HEK293 (cell line): Measurements from ENCODE around the gene CNTNAP1.

Experiments
- CTCF ChIA-PET: fragments of 350-600 bp; formaldehyde crosslinking; extraction: SDS; loops from one replicate; lab custom pipeline; 2021; ENCODE audit warnings: antibody characterized with exemption; lab: Yijun Ruan, JAX
- POLR2A ChIA-PET: fragments of 300-600 bp; formaldehyde crosslinking; extraction: SDS; loops from one replicate; lab custom pipeline; 2020; ENCODE audit warnings: antibody characterized with exemption, inconsistent platforms; lab: Yijun Ruan, JAX
- H3K27ac ChIP-seq: fragments of 200-500 bp; sonication (Bioruptor generic); 2 replicates; pipeline ENCODE4 v1.5.1; 2014; ENCODE audit warnings: low read depth, low read length, control low read depth, inconsistent platforms; ENCODE audit errors: extremely low read depth
- H3K36me3 ChIP-seq, 2 experiments: fragments of 200-500 bp in 1 of 2; sonication (Bioruptor generic) in 1 of 2; 1 replicate in 1 of 2; 2 replicates in 1 of 2; pipeline ENCODE4 v1.5.1; 2014 to 2017; ENCODE audit warnings: inconsistent platforms in 2 of 2, low read length in 2 of 2; ENCODE audit not compliant: control insufficient read depth in 2 of 2, insufficient read depth in 1 of 2
- H3K4me1 ChIP-seq: fragments of 200-500 bp; sonication (Bioruptor generic); 2 replicates; pipeline ENCODE4 v1.5.1; 2014; ENCODE audit warnings: mild to moderate bottlenecking, low read length, inconsistent platforms; ENCODE audit not compliant: control insufficient read depth, insufficient read depth
- H3K4me3 ChIP-seq: 2 replicates; pipeline ENCODE4 v1.5.1; 2011; ENCODE audit warnings: low read depth, mild to moderate bottlenecking, control low read depth, low read length, moderate library complexity
- H3K9me3 ChIP-seq: fragments of 200-500 bp; sonication (Bioruptor generic); 2 replicates; pipeline ENCODE4 v1.5.1; 2014; ENCODE audit warnings: low read depth, low read length, inconsistent platforms; ENCODE audit not compliant: control insufficient read depth, insufficient read depth
- BCL11B ChIP-seq: fragments of 450-650 bp; formaldehyde crosslinking; IDR thresholded peaks from 2 replicates; pipeline ENCODE4 v1.5.1; 2016; ENCODE audit warnings: low read depth, missing biosample characterization, missing genetic modification characterization
- BCL6B ChIP-seq: fragments of 450-650 bp; formaldehyde crosslinking; IDR thresholded peaks from 2 replicates; pipeline ENCODE4 v1.5.1; 2017; ENCODE audit warnings: missing biosample characterization, missing genetic modification characterization
- GLIS1 ChIP-seq: fragments of 450-650 bp; formaldehyde crosslinking; IDR thresholded peaks from 2 replicates; pipeline ENCODE4 v1.5.1; 2016; ENCODE audit warnings: missing biosample characterization, missing genetic modification characterization
- GLIS2 ChIP-seq: fragments of 450-650 bp; formaldehyde crosslinking; IDR thresholded peaks from 2 replicates; pipeline ENCODE4 v1.5.1; 2016; ENCODE audit warnings: missing biosample characterization, missing genetic modification characterization
- INSM2 ChIP-seq: fragments of 450-650 bp; formaldehyde crosslinking; IDR thresholded peaks from 2 replicates; pipeline ENCODE4 v1.5.1; 2016; ENCODE audit warnings: missing biosample characterization, missing genetic modification characterization
- SP2 ChIP-seq: fragments of 450-650 bp; formaldehyde crosslinking; IDR thresholded peaks from 2 replicates; pipeline ENCODE4 v1.5.1; 2016; ENCODE audit warnings: missing biosample characterization, missing genetic modification characterization
- YY1 ChIP-seq: fragments of 450-650 bp; formaldehyde crosslinking; IDR thresholded peaks from 2 replicates; pipeline ENCODE4 v1.5.1; 2018; ENCODE audit warnings: missing biosample characterization, missing genetic modification characterization
- ZBTB20 ChIP-seq: fragments of 450-650 bp; formaldehyde crosslinking; IDR thresholded peaks from 2 replicates; pipeline ENCODE4 v1.5.1; 2016; ENCODE audit warnings: missing biosample characterization, missing genetic modification characterization
- ZNF10 ChIP-seq: fragments of 450-650 bp; formaldehyde crosslinking; IDR thresholded peaks from 2 replicates; pipeline ENCODE4 v1.5.1; 2017; ENCODE audit warnings: missing biosample characterization, missing genetic modification characterization
- ZNF132 ChIP-seq: fragments of 450-650 bp; formaldehyde crosslinking; IDR thresholded peaks from 2 replicates; pipeline ENCODE4 v1.5.1; 2017; ENCODE audit warnings: missing biosample characterization, missing genetic modification characterization, borderline replicate concordance
- ZNF133 ChIP-seq: fragments of 450-650 bp; formaldehyde crosslinking; IDR thresholded peaks from 2 replicates; pipeline ENCODE4 v1.5.1; 2016; ENCODE audit warnings: missing biosample characterization, missing genetic modification characterization
- ZNF140 ChIP-seq: fragments of 450-650 bp; formaldehyde crosslinking; IDR thresholded peaks from 2 replicates; pipeline ENCODE4 v1.5.1; 2016; ENCODE audit warnings: missing biosample characterization, missing genetic modification characterization
- ZNF157 ChIP-seq: fragments of 450-650 bp; formaldehyde crosslinking; IDR thresholded peaks from 2 replicates; pipeline ENCODE4 v1.5.1; 2016; ENCODE audit warnings: missing biosample characterization, missing genetic modification characterization
- ZNF2 ChIP-seq: fragments of 450-650 bp; formaldehyde crosslinking; IDR thresholded peaks from 2 replicates; pipeline ENCODE4 v1.5.1; 2016; ENCODE audit warnings: missing biosample characterization, missing genetic modification characterization
- ZNF274 ChIP-seq, 2 experiments: fragments of 200-500 bp in 1 of 2; fragments of 450-650 bp in 1 of 2; sonication (Bioruptor generic) in 1 of 2; formaldehyde crosslinking in 1 of 2; IDR thresholded peaks; 2 replicates each; pipeline versions ENCODE4 v1.5.1 to v1.6.1; 2014 to 2016; ENCODE audit warnings: borderline replicate concordance in 1 of 2, inconsistent platforms in 1 of 2, low read length in 1 of 2, missing biosample characterization in 1 of 2, missing genetic modification characterization in 1 of 2
- ZNF302 ChIP-seq: fragments of 450-650 bp; formaldehyde crosslinking; IDR thresholded peaks from 2 replicates; pipeline ENCODE4 v1.5.1; 2016; ENCODE audit warnings: missing biosample characterization, missing genetic modification characterization, low read depth
- ZNF341 ChIP-seq: fragments of 450-650 bp; formaldehyde crosslinking; IDR thresholded peaks from 2 replicates; pipeline ENCODE4; 2016; ENCODE audit warnings: low read depth, missing biosample characterization, missing genetic modification characterization
- ZNF350 ChIP-seq: fragments of 450-650 bp; formaldehyde crosslinking; IDR thresholded peaks from 2 replicates; pipeline ENCODE4 v1.5.0; 2017; ENCODE audit warnings: missing biosample characterization, mild to moderate bottlenecking, missing genetic modification characterization
- ZNF404 ChIP-seq: fragments of 450-650 bp; formaldehyde crosslinking; IDR thresholded peaks from 2 replicates; pipeline ENCODE4 v1.5.1; 2017; ENCODE audit warnings: missing biosample characterization, missing genetic modification characterization
- ZNF514 ChIP-seq: fragments of 450-650 bp; formaldehyde crosslinking; IDR thresholded peaks from 2 replicates; pipeline ENCODE4 v1.5.1; 2016; ENCODE audit warnings: missing biosample characterization, missing genetic modification characterization
- ZNF600 ChIP-seq: fragments of 450-650 bp; formaldehyde crosslinking; IDR thresholded peaks from 2 replicates; pipeline ENCODE4 v1.5.1; 2016; ENCODE audit warnings: missing biosample characterization, missing genetic modification characterization
- ZNF610 ChIP-seq: fragments of 450-650 bp; formaldehyde crosslinking; IDR thresholded peaks from 2 replicates; pipeline ENCODE4 v1.5.1; 2016; ENCODE audit warnings: missing biosample characterization, missing genetic modification characterization, borderline replicate concordance
- ZNF639 ChIP-seq: fragments of 450-650 bp; formaldehyde crosslinking; IDR thresholded peaks from 2 replicates; pipeline ENCODE4 v1.5.1; 2016; ENCODE audit warnings: missing biosample characterization, missing genetic modification characterization
- ZNF677 ChIP-seq: fragments of 450-650 bp; IDR thresholded peaks from 2 replicates; pipeline ENCODE4 v1.5.0; 2018; ENCODE audit warnings: missing biosample characterization, mild to moderate bottlenecking, missing genetic modification characterization, moderate library complexity
- ZNF704 ChIP-seq: fragments of 450-650 bp; formaldehyde crosslinking; IDR thresholded peaks from 2 replicates; pipeline ENCODE4 v1.5.1; 2016; ENCODE audit warnings: missing biosample characterization, missing genetic modification characterization
- ZXDB ChIP-seq: fragments of 450-650 bp; formaldehyde crosslinking; IDR thresholded peaks from 2 replicates; pipeline ENCODE4 v1.5.1; 2016; ENCODE audit warnings: missing biosample characterization, missing genetic modification characterization

CNTNAP1 gene

GRCh38 chr17:42673885-42674754 is 8.2 kb upstream of the CNTNAP1 start (continued):
- 0 out of 2 replicates have a peak, but pooled peaks have one; percentile 27 for TF ChIP-seq ZNF2
- TF ChIP-seq INSM2 (tag by site-specific recombination) = no peak
- peak; percentile 72; the same call in 1 of the 2 replicates for TF ChIP-seq ZBTB20 (tag by site-specific recombination)
- 0 out of 2 replicates have a peak, but pooled peaks have one; percentile 38 for TF ChIP-seq BCL11B
- TF ChIP-seq ZNF132 (tag by site-specific recombination) = no peak
- no peak for TF ChIP-seq ZNF274 (IDR thresholded peaks at IDR 0.05; ENCODE audit: low read length)
- TF ChIP-seq ZNF274 (tag by site-specific recombination; IDR thresholded peaks at IDR 0.05; ENCODE audit: borderline replicate concordance) = no peak
- no peak for TF ChIP-seq ZNF677
- no peak for TF ChIP-seq ZXDB (tag by site-specific recombination)
- TF ChIP-seq ZNF341 = 0 out of 2 replicates have a peak, but pooled peaks have one; percentile 7
- 0 out of 2 replicates have a peak, but pooled peaks have one; percentile 6 for TF ChIP-seq GLIS1 (tag by site-specific recombination)

- Histone ChIP-seq H3K27ac (peak overlapping the region; percentile 82; the same call in 1 of the 2 replicates), H3K9me3 (no peaks in the 10 kb centered on the region), H3K36me3 (peaks cover 0 to 37% of the 10 kb centered on the region in 2 experiments; a peak in 2 of 3 replicates), H3K4me3 (peak overlapping the region; percentile 8; the same call in 1 of the 2 replicates), H3K4me1 (peaks cover 18% of the 10 kb centered on the region)
- ChIA-PET CTCF (interaction anchor here (0.6 to 2.8 kb wide), 8 partner anchors 14 to 464 kb away, joined by 3 to 18 read pairs (median 4); partner anchors contain the start of gene TUBG2), POLR2A (interaction anchor here (3.8 kb wide), 1 partner anchor 97 kb away, joined by 21 read pairs; the partner anchor contains the start of gene PSMC3IP)
- TF ChIP-seq ZNF704 (tag by site-specific recombination) (no peak), ZNF610 (no peak), ZNF350 (tag by site-specific recombination) (no peak), ZNF600 (tag by site-specific recombination) (peak; percentile 76; the same call in 1 of the 2 replicates), YY1 (tag by site-specific recombination) (no peak), SP2 (tag by site-specific recombination) (peak; percentile 48), ZNF404 (tag by site-specific recombination) (no peak)
Observed at GRCh38 chr17:42674755-42675347, 7.5 kb upstream of the CNTNAP1 start.

GRCh38 chr17:42675348-42675964 is 6.9 kb upstream of the CNTNAP1 start:
- POLR2A ChIA-PET = interaction anchor here (1.1 to 6.1 kb wide), 8 partner anchors 8 to 158 kb away, joined by 3 to 56 read pairs (median 14); partner anchors contain the start of genes PSMC3IP, RETREG3, TUBG1 and TUBG2
- peak overlapping the region; percentile 82; the same call in 1 of the 2 replicates for H3K27ac ChIP-seq
- TF ChIP-seq ZNF10 (0 out of 2 replicates have a peak, but pooled peaks have one; percentile 20), ZNF514 (tag by site-specific recombination) (no peak), ZNF157 (tag by site-specific recombination) (no peak), ZNF639 (no peak), ZNF140 (tag by site-specific recombination) (no peak), GLIS2 (tag by site-specific recombination) (peak; percentile 41), ZNF133 (tag by site-specific recombination) (no peak), BCL6B (no peak), ZNF341 (peak; percentile 73), ZNF302 (tag by site-specific recombination) (no peak)

More at GRCh38 chr17:42675348-42675964, 6.9 kb upstream of the CNTNAP1 start:
- Histone ChIP-seq H3K4me1 (peaks cover 18% of the 10 kb centered on the region), H3K4me3 (peak overlapping the region; percentile 82), H3K9me3 (no peaks in the 10 kb centered on the region), H3K36me3 (peaks cover 0 to 33% of the 10 kb centered on the region in 2 experiments; a peak in 1 of 3 replicates)
- CTCF ChIA-PET = interaction anchor here (0.6 to 3.3 kb wide), 5 partner anchors 12 to 97 kb away, joined by 3 to 22 read pairs (median 6); partner anchors contain the start of gene PSMC3IP
